ENCODE measurements around the gene MN1.

The MN1 gene

GRCh38 chr22:27792452-27793161, 8.9 kb downstream of the MN1 start:
- Histone ChIP-seq H3K4me3 (ENCODE audit: low read length) (no peak overlapping the region), H3K4me1 (ENCODE audit: low read length) (no peaks in the 10 kb centered on the region), H3K9me2 (replicated peaks; ENCODE audit: insufficient read depth, low read length) (no peaks in the 10 kb centered on the region), H3K9me3 (replicated peaks; ENCODE audit: insufficient read depth, low read length) (no peaks in the 10 kb centered on the region), H2AFZ (ENCODE audit: low read length) (no peak overlapping the region), H3F3A (ENCODE audit: insufficient read depth, low read length) (no peaks in the 10 kb centered on the region), H3K27ac (ENCODE audit: low read length) (no peak overlapping the region), H4K20me1 (ENCODE audit: insufficient read depth, low read length) (no peaks in the 10 kb centered on the region), H3K79me2 (ENCODE audit: low read length) (no peaks in the 10 kb centered on the region), H3K36me3 (replicated peaks; ENCODE audit: insufficient read depth, low read length) (no peaks in the 10 kb centered on the region), H3K27me3 (replicated peaks; ENCODE audit: insufficient read depth, low read length) (peaks cover 48% of the 10 kb centered on the region), H3K4me2 (ENCODE audit: low read depth, low read length) (no peak overlapping the region), H3K9ac (ENCODE audit: low read length) (no peak overlapping the region)
- TF ChIP-seq EZH2phosphoT487 (IDR thresholded peaks at IDR 0.05; ENCODE audit: low read length) (no peak), EZH2 (optimal IDR thresholded peaks at IDR 0.05; ENCODE audit: low read depth, low read length) (no peak)
- TF ChIP-seq, protein P1, sequence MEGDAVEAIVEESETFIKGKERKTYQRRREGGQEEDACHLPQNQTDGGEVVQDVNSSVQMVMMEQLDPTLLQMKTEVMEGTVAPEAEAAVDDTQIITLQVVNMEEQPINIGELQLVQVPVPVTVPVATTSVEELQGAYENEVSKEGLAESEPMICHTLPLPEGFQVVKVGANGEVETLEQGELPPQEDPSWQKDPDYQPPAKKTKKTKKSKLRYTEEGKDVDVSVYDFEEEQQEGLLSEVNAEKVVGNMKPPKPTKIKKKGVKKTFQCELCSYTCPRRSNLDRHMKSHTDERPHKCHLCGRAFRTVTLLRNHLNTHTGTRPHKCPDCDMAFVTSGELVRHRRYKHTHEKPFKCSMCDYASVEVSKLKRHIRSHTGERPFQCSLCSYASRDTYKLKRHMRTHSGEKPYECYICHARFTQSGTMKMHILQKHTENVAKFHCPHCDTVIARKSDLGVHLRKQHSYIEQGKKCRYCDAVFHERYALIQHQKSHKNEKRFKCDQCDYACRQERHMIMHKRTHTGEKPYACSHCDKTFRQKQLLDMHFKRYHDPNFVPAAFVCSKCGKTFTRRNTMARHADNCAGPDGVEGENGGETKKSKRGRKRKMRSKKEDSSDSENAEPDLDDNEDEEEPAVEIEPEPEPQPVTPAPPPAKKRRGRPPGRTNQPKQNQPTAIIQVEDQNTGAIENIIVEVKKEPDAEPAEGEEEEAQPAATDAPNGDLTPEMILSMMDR (IDR thresholded peaks at IDR 0.05; ENCODE audit: low read length): no peak
- DNase-seq: no peak

DNA sequence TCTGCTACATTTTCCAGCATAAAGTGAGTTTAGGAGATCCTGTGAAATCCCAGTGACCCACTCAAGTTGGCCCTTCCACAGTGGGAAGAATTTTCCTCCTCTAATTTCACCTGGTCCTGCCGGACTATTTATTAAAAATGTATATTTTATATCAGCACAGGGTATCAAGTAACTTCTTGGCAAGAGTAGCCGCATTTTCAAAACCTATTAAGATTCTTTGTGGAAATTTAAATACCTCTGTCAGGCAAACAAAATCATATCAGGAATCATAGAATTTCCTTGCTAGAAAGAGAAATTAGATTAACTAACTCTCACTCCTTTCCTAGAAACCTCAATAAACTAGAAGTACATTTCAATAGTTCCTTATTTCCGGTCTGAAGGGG, 9.7 kb downstream of the MN1 start:
- H2AFZ ChIP-seq (ENCODE audit: low read length): no peak overlapping the region
- H3K4me2 ChIP-seq (ENCODE audit: low read depth, low read length): no peak overlapping the region
- no peaks in the 10 kb centered on the region for H3K79me2 ChIP-seq (ENCODE audit: low read length)
- no peaks in the 10 kb centered on the region for H3K36me3 ChIP-seq (replicated peaks; ENCODE audit: insufficient read depth, low read length)
- H3K9ac ChIP-seq (ENCODE audit: low read length): no peak overlapping the region
- no peaks in the 10 kb centered on the region for H3F3A ChIP-seq (ENCODE audit: insufficient read depth, low read length)
- no peaks in the 10 kb centered on the region for H3K9me3 ChIP-seq (replicated peaks; ENCODE audit: insufficient read depth, low read length)
- H4K20me1 ChIP-seq (ENCODE audit: insufficient read depth, low read length): no peaks in the 10 kb centered on the region
- H3K27me3 ChIP-seq (replicated peaks; ENCODE audit: insufficient read depth, low read length): peaks cover 56% of the 10 kb centered on the region
- H3K4me3 ChIP-seq (ENCODE audit: low read length): no peak overlapping the region
- no peaks in the 10 kb centered on the region for H3K9me2 ChIP-seq (replicated peaks; ENCODE audit: insufficient read depth, low read length)
- TF ChIP-seq EZH2 (optimal IDR thresholded peaks at IDR 0.05; ENCODE audit: low read depth, low read length): no peak
- no peak for TF ChIP-seq EZH2phosphoT487 (IDR thresholded peaks at IDR 0.05; ENCODE audit: low read length)
- TF ChIP-seq, protein P1 (IDR thresholded peaks at IDR 0.05; ENCODE audit: low read length): no peak
- no peak for DNase-seq
- no peaks in the 10 kb centered on the region for H3K4me1 ChIP-seq (ENCODE audit: low read length)
- no peak overlapping the region for H3K27ac ChIP-seq (ENCODE audit: low read length)

DNA sequence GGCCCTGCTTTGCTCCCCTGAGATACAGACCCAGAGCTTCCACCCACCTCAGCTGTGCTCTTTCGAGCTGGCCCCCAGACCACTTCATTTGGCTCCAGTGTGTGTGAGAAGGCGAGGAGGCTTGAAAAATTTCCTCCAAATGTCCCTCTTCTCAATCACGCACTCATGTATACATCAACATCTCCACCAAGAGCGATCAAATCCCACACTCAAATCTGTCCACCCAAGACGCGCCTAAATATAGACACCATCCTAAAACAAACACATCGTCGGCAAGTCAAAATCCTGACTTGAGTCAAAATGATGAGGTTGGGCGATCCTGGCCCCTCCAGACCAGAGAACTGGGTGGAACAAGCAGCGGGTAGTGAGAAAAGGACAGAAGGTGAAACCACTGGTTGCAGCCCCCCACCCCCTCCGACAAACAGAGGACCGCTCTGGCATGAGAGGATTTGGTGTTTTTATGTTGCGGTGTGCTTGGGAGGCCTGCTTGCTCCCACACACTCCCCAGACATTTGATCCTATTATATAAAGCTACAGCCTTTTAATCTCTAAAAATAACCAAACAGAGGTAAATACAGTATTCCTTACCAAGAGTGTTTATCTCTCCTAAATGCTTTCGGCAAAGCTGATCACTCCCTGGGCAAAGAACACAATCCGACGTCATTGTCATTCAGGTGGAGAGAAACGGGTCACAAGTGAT, 10.2 kb downstream of the MN1 start:
- H3K27ac ChIP-seq (ENCODE audit: low read length): no peak overlapping the region
- DNase-seq: no peak
- no peaks in the 10 kb centered on the region for H3K9me2 ChIP-seq (replicated peaks; ENCODE audit: insufficient read depth, low read length)
- H3K27me3 ChIP-seq (replicated peaks; ENCODE audit: insufficient read depth, low read length): peaks cover 61% of the 10 kb centered on the region
- no peak overlapping the region for H3K9ac ChIP-seq (ENCODE audit: low read length)
- H3F3A ChIP-seq (ENCODE audit: insufficient read depth, low read length): no peaks in the 10 kb centered on the region
- no peak overlapping the region for H3K4me2 ChIP-seq (ENCODE audit: low read depth, low read length)
- no peaks in the 10 kb centered on the region for H3K4me1 ChIP-seq (ENCODE audit: low read length)
- no peaks in the 10 kb centered on the region for H3K9me3 ChIP-seq (replicated peaks; ENCODE audit: insufficient read depth, low read length)
- no peaks in the 10 kb centered on the region for H4K20me1 ChIP-seq (ENCODE audit: insufficient read depth, low read length)
- TF ChIP-seq EZH2 (optimal IDR thresholded peaks at IDR 0.05; ENCODE audit: low read depth, low read length) (no peak), EZH2phosphoT487 (IDR thresholded peaks at IDR 0.05; ENCODE audit: low read length) (no peak)
- TF ChIP-seq, protein P1 (IDR thresholded peaks at IDR 0.05; ENCODE audit: low read length): no peak
- no peak overlapping the region for H2AFZ ChIP-seq (ENCODE audit: low read length)
- H3K36me3 ChIP-seq (replicated peaks; ENCODE audit: insufficient read depth, low read length): no peaks in the 10 kb centered on the region
- no peaks in the 10 kb centered on the region for H3K79me2 ChIP-seq (ENCODE audit: low read length)
- no peak overlapping the region for H3K4me3 ChIP-seq (ENCODE audit: low read length)
